ENCODE results near the gene ZDHHC9.

ZDHHC9 gene

GRCh38 chrX:129808158-129808828 is 35.4 kb downstream of the ZDHHC9 start:
- TF ChIP-seq, protein P1, sequence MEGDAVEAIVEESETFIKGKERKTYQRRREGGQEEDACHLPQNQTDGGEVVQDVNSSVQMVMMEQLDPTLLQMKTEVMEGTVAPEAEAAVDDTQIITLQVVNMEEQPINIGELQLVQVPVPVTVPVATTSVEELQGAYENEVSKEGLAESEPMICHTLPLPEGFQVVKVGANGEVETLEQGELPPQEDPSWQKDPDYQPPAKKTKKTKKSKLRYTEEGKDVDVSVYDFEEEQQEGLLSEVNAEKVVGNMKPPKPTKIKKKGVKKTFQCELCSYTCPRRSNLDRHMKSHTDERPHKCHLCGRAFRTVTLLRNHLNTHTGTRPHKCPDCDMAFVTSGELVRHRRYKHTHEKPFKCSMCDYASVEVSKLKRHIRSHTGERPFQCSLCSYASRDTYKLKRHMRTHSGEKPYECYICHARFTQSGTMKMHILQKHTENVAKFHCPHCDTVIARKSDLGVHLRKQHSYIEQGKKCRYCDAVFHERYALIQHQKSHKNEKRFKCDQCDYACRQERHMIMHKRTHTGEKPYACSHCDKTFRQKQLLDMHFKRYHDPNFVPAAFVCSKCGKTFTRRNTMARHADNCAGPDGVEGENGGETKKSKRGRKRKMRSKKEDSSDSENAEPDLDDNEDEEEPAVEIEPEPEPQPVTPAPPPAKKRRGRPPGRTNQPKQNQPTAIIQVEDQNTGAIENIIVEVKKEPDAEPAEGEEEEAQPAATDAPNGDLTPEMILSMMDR (IDR thresholded peaks at IDR 0.05; ENCODE audit: low read depth, low read length, missing control alignments), result no peak
- Histone ChIP-seq H3K36me3 (replicated peaks) (peaks cover 4% of the 10 kb centered on the region), H3K27ac (no peak overlapping the region), H3K4me3 (ENCODE audit: low read depth, low read length) (no peak overlapping the region), H3K27me3 (replicated peaks) (no peaks in the 10 kb centered on the region)
- in situ Hi-C loops (cut with HindIII; ENCODE audit: low pct_ligation_motif_present, low sequenced_read_pairs), result no loop called here
- no peak for DNase-seq

GRCh38 chrX:129804806-129805205 is 38.9 kb downstream of the ZDHHC9 start:
- Histone ChIP-seq H3K27ac (no peak overlapping the region), H3K4me3 (ENCODE audit: low read depth, low read length) (no peak overlapping the region), H3K36me3 (replicated peaks) (no peaks in the 10 kb centered on the region), H3K27me3 (replicated peaks) (no peaks in the 10 kb centered on the region)
- TF ChIP-seq, protein P1 (IDR thresholded peaks at IDR 0.05; ENCODE audit: low read depth, low read length, missing control alignments), result no peak
- in situ Hi-C loops (cut with HindIII; ENCODE audit: low pct_ligation_motif_present, low sequenced_read_pairs), result no loop called here
- no peak for DNase-seq

DNA sequence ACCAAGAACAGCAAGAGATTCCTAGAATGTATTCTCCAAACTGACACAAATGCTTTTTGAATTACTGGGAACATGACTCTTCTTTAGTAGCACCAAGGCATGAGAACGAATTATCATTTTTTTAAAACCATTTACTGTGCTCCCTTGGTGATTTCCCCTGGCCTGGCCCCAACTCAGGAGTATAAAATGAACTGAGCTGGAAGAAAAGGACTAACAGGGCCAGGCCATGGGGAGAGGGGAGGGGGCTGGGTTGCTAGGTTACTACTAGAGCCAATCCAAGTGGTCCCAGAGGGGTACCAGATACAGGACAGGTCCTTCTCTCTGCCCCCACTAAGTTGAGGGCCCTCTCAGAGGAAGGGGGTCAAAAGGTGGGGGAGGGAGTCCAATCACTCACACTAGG is 40.8 kb downstream of the ZDHHC9 start:
- Histone ChIP-seq H3K27ac (no peak overlapping the region), H3K27me3 (replicated peaks) (no peaks in the 10 kb centered on the region), H3K36me3 (replicated peaks) (no peaks in the 10 kb centered on the region), H3K4me3 (ENCODE audit: low read depth, low read length) (no peak overlapping the region)
- no peak for DNase-seq
- in situ Hi-C loops (cut with HindIII; ENCODE audit: low pct_ligation_motif_present, low sequenced_read_pairs), result no loop called here
- TF ChIP-seq, protein P1 (IDR thresholded peaks at IDR 0.05; ENCODE audit: low read depth, low read length, missing control alignments), result no peak

DNA sequence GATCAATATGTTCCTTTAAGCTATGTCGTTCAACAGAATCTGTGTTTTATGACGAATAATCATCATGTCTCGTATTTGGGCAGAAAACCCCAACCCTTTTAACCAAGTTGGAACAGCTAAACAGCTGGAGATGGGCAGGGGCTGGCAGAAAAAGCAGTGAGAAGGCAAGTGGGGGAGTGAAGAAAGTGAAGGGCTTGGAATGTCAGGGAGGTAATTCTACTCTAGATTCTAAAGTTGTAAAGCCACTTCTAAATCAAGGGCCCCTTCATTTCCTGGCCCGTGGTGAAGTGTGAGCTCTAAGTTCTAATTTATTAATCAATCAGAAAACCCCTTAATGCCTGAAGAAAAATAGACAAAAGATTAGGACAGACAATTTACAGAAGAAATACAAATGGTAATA is 43.5 kb downstream of the ZDHHC9 start:
- Histone ChIP-seq H3K36me3 (replicated peaks) (no peaks in the 10 kb centered on the region), H3K27me3 (replicated peaks) (no peaks in the 10 kb centered on the region), H3K27ac (no peak overlapping the region), H3K4me3 (ENCODE audit: low read depth, low read length) (no peak overlapping the region)
- TF ChIP-seq, protein P1 (IDR thresholded peaks at IDR 0.05; ENCODE audit: low read depth, low read length, missing control alignments), result no peak
- DNase-seq, result no peak
- in situ Hi-C loops (cut with HindIII; ENCODE audit: low pct_ligation_motif_present, low sequenced_read_pairs), result no loop called here

- no peak for DNase-seq
- Histone ChIP-seq H3K27me3 (replicated peaks) (no peaks in the 10 kb centered on the region), H3K27ac (no peak overlapping the region), H3K4me3 (ENCODE audit: low read depth, low read length) (no peak overlapping the region), H3K36me3 (replicated peaks) (no peaks in the 10 kb centered on the region)
- TF ChIP-seq, protein P1 (IDR thresholded peaks at IDR 0.05; ENCODE audit: low read depth, low read length, missing control alignments), result no peak
- in situ Hi-C loops (cut with HindIII; ENCODE audit: low pct_ligation_motif_present, low sequenced_read_pairs), result no loop called here
These were observed 44.8 kb downstream of the ZDHHC9 start for GRCh38 chrX:129798888-129799287.

DNA sequence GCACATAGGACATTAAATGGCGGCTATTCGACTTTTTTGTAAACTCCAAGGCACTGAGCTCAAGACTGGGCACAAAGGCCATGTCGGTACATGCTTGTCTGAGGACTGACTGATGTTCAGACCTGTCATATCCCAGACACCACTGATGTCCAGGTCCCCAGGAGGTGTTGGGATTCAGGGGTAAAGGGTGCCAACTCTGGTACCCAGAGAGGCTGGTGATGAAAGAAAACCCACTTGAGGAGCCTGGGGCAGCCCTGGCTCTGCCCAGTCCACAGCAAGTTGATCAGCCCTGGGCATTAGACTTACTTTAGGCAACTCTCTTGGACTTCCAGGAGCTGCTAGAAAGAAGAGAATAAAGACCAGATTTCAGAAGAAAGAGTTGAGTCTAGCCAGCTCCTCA is 45.2 kb downstream of the ZDHHC9 start:
- in situ Hi-C loops (cut with HindIII; ENCODE audit: low pct_ligation_motif_present, low sequenced_read_pairs), result no loop called here
- Histone ChIP-seq H3K4me3 (ENCODE audit: low read depth, low read length) (no peak overlapping the region), H3K27me3 (replicated peaks) (no peaks in the 10 kb centered on the region), H3K36me3 (replicated peaks) (no peaks in the 10 kb centered on the region), H3K27ac (no peak overlapping the region)
- TF ChIP-seq, protein P1 (IDR thresholded peaks at IDR 0.05; ENCODE audit: low read depth, low read length, missing control alignments), result no peak
- no peak for DNase-seq

All from brain microvascular endothelial cell (primary cell).